OCI-M1 (cell line): ENCODE results near the gene HYKK.
A peak's percentile ranks its signal among the peaks of the same experiment; 100 is the strongest.
"Not testable (repeated sequence)": the region's sequence is repeated elsewhere in the genome, so short reads cannot be mapped to it uniquely, and the experiment has no call there.

Experiments used
- DNase-seq: peaks from one replicate; lab custom pipeline; 2025; lab: John Stamatoyannopoulos, UW

HYKK gene

DNA sequence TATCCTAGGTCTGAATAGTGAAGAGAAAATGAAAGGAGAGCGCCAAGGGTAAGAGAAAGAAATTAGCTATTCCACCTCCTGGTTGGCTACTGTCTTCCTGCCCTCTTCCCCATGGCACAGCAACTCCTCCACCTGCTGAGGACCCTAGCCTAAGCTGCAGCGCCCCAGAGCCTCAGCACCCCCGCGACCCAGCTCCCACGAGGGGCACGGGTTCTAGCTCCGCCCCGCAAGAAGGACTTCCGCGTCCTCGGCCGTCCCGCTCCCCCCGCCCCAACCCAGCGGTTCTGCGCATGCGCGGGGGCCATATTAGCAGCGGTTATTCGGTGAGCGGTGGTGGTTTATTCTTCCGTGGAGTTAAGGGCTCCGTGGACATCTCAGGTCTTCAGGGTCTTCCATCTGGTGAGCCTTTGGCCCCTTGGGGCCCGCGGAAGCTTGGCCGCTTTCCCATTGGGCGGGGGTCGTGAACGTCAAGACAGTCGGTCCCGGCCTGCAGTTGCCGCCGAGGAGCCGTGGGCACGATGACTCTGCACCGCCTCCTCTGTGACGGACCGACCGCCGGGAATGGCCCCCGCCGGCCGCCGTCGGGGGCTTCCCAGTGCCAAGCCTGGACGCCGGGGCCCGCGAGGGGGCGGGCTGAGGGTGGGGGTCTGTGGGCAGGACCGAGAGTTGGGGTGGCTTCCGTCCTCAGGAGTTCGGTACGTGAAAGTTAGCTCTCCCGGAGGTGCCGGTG is 32.9 kb downstream of the HYKK start, which contains the start of gene PSMA4:
TSS of gene PSMA4 (plus strand) at position 304 of the 730 bp plus-strand sequence. CDS start 1,484 bp downstream, outside the sequence.
- DNase-seq: peak; percentile 94

DNA sequence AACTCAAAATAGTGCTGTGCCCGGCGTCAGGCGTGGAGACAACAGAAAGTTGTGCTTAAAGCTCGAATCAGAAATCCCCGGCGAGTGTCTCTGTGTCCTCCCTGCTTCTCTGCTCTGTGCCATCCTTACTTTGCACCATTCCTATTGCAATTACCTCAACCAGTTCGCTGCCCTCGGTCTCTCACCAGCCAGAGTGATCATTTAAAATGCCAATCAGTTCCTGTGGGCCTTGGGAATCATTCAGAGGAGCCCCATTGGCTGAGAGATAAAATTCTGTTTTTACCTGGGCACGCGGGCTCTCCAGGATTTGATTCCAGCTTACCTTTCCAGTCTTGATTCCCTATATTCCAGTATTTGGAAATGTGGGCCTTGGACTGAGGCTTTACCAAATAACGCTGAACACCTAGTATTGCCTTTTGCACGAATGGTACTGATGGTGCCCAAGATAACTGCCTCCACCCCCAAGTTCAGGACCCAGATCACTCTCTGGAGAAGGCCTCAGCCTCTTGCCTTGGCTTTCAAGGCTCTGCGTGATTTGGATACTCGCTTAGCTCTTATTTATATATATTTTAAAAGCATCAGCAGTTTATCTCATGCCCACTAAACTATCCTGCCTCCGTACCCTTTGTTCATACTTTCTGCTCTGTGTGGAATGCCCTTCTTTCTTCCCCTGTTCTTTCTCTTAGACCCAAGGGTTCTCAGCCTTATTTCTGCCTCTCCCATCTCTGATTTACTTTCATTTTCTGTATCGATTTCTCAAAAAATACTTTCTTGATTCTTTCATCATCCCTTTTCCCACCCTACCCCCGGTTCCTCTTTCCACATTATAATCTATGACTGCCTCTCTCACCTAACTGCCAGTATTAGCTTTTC is 33.7 kb downstream of the HYKK start:
- DNase-seq: peak; percentile 89

DNA sequence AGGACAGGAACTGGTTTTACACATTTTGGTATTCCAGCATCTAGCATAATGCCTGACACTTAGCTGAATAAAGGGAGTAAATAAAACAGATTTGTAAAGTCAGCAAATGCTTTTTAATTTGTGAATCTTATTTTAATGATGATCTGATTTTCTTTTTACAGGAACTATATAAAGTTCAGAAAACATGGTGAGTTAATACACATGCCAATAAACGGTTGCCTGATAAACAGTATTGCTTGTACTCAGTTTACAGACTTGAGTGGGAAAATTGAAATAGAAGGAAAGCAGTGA is 34.3 kb downstream of the HYKK start:
- DNase-seq: no peak

DNA sequence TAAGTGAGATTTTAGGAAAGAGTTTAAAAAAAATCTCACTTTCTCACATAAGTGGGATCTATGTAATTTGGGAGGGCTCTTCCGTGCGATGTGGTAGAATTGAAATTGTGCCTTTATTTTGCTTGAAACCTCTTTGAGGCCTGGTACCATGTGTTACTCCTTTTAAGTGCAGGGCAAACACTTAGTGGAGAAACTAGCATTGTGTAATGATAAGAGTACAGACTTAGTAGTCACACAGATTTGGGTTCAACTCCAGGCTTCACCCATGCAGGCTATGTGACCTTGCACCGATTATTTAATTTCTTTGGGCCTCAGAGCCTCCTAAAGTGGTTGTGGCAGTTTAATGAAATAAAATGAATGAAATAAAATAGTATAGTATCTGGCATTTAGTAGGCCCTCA is 35.3 kb downstream of the HYKK start:
- no peak for DNase-seq

DNA sequence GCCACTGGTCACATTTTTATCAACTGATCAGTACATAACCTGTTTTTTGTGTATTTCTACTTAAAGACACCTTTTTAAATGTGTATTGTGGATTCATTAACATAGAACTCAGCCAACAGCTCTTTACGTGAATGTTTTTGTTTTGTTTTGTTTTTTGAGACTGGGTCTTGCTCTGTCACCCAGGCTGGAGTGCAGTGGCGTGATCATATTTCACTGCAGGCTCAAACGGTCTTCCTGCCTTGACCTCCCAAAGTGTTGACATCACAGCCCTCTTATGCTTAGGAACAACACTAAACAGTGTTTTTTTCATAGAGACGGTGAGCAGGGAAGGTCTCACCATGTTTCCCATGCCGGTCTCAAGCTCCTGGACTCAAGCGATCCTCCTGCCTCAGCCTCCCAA is 42.8 kb downstream of the HYKK start:
- DNase-seq: no peak

DNA sequence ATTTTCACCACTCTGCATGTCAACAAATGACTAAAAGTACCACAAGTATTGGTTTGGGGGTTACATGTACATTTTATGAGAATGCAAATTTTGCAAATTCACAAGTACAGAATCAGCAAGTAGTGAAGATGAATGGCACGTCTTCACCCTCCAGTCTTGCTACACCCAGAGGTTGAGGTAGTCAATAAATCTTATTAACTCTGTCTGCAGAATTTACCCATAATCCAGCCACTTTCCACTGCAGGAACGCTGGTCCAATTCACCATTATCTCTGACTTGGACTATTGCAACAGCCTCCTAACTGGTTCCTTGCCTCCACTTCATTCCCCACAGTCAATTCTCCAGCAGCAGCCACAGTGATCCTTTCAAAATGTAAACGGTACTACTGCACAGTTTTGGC is 43.4 kb downstream of the HYKK start:
- DNase-seq: no peak

DNA sequence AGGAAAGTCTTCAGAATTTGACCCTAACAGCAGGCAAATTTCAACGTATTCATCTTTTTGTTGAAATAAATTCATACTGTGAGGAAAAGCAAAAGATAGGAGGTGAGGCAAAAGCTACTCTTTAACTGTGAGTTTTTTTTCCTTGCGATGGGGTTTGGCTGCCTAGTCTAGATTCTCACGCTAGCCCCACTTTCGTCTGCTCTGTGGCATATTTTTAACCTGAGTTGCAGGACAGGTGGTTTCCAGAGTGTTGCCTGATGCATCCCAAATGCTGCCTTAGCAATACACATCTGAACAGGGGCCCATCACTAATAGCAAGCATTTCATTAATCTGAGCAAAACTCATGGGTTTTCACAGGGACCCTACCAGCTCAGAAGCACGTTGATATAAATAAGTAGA is 44.5 kb downstream of the HYKK start:
- no peak for DNase-seq

DNA sequence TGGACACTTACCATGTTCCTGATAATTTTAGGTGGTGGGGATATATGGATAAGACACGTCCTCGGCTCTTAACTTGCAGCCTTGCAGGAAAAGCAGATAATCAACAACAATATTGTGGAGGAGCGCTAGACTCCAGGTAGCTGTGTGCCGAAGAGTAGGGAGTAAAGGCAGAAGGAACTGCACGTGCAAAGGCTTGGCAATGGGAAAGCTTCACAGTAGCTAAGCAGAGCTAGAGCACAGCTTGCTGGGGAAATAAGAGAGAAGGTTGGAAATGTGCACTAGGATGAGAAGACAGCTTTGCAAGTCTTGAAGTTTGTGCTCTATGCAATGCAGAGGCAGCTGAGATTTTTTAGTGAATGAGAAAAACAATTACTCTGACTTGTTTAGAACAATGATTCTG is 45.2 kb downstream of the HYKK start:
- no peak for DNase-seq

DNA sequence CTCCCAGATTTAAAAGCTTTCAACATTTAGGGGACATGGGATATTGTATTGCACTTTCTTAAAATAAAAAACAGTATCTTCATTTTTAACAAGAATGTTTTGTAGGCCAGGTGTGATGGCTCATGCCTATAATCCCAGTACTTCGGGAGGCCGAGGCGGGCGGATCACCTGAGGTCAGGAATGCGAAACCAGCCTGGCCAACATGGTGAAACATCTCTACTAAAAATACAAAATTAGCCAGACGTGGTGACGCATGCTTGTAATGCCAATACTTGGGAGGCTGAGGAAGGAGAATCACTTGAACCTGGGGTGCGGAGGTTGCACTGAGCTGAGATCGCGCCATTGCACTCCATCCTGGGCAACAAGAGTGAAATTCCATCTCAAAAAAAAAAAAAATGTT is 52.8 kb downstream of the HYKK start:
- DNase-seq: not testable (repeated sequence)

DNA sequence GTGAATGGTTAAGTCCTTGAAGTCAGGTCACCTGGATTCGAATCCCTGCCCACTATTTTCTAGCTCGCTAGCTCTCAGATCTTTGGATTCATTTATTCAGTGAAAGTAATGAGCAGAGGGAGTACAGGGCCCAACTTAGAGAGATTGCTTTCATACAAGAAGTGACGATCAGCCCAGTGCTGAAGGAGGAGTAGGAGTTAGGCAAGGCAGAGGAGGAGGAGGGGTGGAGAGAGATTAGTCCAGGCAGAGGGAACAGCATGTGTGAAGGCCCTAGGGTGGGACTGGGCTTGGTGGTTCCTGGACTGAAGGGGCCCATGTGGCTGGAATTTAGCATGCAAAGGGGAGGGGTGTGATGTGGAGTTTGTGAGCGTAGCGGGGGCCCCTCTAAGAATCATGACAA is 54.1 kb downstream of the HYKK start:
- no peak for DNase-seq

DNA sequence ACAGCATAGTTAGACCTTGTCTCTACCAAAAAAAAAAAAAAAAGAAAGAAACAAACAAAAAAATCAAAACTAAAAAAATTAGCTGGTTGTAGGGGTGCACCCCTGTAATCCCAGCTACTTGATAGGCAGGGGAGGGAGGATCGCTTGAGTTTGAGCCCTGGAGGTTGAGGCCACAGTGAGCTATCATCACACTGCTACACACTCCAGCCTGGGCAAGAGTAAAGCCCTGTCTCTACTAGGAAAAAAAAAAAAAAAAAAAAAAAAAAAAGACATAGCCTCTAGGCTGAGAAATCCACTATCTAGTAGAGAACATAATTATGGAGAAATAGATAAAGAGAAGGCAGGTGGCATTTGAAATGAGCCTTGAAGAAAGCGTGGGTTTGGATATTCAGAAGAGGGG is 55.7 kb downstream of the HYKK start:
- DNase-seq: no peak

DNA sequence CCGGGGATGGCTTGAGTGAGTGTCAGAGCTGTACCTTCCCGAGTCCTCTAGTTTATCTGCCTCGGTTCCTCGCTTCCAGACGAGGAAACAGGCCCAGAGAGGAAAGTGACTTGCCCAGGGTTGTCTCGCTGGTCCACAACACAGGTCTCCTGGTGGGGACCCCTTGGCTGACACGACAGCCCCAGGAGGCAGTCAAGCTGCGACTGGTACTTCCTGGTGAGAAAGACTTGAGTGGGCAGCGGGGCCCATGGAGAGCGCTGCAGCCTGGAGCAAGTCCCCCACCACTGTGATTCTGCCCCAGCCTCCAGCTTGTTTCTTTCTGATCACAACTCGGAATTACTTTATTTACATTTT is 57.3 kb downstream of the HYKK start:
- DNase-seq: no peak

DNA sequence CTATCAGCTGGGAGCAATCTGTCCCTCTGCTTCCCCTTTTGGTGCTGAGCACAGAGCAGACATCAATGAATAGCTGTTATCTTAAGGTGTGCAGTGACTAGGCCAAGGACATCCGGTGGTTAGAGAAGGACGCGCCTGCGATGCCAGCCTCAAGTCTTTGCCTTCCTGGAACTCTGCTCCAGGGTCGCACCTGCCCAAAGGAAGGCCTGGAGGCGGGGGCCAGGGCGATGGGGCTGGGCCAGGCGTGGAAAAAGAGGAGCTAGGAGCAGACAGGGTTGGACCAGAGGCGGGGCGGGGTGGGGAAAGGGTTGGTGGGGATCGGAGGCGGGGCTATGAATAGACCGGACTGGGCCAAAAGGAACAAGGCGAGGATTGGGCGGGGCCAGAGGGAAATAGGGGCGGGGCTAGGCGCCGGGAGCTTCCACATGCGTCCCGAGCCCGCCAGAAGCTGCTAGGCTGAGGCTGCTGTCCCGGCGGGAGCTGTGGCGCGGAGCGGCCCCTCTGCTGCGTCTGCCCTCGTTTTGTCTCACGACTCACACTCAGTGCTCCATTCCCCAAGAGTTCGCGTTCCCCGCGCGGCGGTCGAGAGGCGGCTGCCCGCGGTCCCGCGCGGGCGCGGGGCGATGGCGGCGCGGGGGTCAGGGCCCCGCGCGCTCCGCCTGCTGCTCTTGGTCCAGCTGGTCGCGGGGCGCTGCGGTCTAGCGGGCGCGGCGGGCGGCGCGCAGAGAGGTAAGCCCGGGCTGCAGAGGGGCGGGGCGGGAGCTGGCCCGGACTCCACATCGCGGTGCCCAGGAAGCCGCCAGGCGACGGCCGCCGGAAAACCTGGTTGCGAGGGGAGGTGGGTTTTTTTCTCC is 57.9 kb downstream of the HYKK start, which contains the start of gene CHRNA5:
TSS of gene CHRNA5 (plus strand) at position 424 of the 854 bp plus-strand sequence. CDS start at position 624, 200 bp downstream.
- DNase-seq: peak; percentile 83

DNA sequence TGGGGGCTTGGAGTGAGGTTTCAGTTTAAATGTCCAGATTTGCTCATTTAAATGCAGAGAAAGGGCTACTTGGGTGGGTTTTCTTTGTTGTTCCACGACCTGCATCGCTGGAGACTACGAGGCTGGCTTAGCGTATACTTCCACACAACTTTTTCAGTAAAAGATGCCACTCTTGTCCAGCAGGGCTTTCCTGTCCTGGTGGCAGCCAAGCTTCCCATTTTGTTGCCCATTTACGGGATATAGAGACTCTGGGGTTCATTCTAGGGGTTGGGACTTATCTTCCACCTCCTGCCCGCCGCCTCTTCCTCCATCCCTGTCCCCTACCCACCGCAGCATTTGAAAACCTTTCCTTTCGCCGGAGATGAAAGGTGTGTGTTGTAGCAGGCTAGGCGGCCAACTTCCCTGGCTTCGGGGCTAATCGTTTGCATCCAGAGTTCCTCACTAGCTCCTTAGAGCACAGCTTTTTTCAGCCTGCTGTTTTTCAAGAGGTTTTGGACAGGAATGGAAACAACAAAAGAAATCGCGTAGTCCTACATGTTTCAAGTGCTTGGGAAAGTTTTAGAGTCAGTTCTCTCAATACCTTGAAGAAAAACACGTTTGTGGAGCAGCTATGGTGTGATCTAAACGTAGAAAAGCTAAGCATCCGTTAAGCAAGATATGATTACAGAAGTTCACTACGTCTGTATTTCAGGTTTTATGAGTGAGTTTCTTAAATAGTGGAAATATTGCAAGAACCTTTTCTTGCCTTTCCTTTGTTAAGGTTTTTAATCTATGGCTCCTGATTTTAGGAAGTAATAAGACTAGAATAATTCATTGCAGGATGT is 58.8 kb downstream of the HYKK start:
- no peak for DNase-seq

DNA sequence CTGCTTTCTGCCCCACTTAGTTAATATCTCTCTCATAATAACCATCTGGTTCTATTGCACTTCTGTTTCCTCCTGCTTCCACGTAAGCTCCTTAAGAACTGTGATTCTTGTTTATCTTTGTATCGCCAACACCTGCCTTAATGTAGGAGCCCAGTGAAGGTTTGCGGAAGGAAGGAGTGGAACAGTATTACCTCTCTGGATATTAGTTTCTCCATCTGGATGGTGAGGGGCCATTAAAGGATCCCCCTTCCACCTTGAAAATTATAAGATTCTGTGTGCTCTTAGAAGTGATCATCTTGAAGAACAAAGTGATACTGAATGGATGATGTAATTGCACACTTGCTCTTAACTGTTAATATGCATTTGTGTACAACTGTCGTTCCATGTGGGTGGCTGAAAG is 60.2 kb downstream of the HYKK start:
- no peak for DNase-seq

DNA sequence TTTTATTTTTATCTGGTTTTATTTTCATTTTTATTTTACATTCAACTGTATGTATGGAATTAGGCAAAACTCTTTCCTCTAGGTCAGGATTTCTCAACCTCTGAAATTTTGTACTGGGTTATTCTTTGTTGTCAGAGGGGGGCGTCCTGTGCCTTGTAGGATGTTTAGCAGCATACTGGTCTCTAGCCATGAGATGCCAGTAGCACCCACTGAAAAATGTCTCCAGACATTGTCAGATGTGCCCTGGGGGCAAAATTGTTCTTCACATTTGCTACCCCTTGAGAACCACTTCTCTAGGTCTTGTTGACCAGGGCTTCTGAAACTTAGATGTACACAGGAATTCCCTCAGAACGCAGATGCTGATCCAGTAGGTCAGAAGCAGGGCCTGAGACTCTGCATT is 63.3 kb downstream of the HYKK start:
- DNase-seq: peak; percentile 8

DNA sequence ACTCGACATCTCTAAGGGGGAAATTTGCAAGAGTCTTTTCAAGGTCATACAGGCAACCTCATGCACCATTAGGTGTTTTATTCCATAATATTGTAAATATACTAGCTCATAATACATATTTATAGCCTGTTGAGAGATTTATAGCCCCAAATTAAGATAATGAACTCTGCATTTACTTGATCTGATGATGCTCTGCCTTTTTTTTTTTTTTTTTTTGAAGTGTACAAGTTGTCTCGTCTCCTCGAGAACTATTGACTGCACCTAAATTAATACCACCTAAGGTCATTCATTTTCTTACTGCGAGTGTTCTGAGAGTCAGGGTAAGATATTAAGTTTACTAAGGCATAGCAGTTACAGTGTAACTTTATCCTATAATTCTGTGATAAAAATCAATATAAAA is 64.0 kb downstream of the HYKK start:
- DNase-seq: no peak

DNA sequence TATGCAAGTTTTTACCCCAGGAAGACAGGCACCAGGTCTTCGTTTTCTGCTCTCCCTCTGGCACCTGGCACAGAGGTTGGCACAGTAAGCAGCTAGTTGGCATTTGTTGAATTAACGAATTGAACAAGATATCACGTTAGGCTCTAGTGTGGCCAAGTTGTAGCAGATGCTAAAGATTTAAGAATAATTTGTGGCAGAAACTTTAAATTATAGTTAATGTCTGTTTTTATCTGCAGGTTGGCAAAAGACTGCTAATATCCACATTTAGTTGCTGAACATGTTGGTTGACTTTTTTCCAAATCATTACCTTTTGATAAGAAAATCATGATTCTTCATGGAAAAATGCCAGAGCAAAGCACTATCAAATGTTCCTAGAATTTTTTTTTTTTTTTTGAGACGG is 66.0 kb downstream of the HYKK start:
- no peak for DNase-seq

DNA sequence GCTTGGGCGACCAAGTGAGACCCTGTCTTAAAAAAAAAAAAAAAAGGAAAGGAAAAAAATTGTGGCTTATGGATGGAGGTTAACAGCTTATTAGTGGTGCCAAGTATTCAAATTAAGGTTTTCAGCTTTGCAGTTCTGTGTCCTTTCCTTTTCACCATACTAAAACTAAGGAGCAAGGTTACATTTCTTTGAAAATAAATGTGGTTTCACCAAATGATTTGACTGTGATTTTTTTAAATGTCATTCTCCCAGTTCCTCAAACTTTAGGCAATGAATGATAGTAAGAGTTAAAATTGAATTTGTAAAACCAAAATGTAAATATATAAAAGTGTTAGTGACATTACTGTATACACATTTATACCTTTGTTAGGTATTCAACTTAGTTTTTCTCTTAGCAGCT is 67.6 kb downstream of the HYKK start:
- DNase-seq: no peak
